Stomach (tissue), 9 donors: ENCODE results near the gene PCLO. TPM values are rescaled to one million over a fixed set of nuclear protein-coding genes. Genes with fewer than 3 reads are reported as not detected.

Source experiments
- DNase-seq, 2 donors: peaks; one replicate each; pipeline versions ENCODE4 v3.0.0 to v3.0.0-alpha.2; 2013 to 2019
- H3K27ac ChIP-seq, 5 donors: fragments of 200-600 bp in 4 of 5; sonication (generic) in 4 of 5; one replicate each; pipeline ENCODE4 v1.5.1; 2013 to 2019; ENCODE audit warnings: mild to moderate bottlenecking in 1 of 5, moderate library complexity in 1 of 5
- H3K27me3 ChIP-seq, 3 donors: fragments of 200-600 bp; sonication (generic); one replicate each; pipeline ENCODE4 v1.5.1; 2017 to 2019; ENCODE audit warnings: mixed run types in 1 of 3
- H3K36me3 ChIP-seq, 4 donors: fragments of 200-600 bp; sonication (generic); 1 replicate in 3 of 4; 2 replicates in 1 of 4; pipeline ENCODE4 v1.5.1; 2016 to 2019
- H3K4me1 ChIP-seq, 4 donors: fragments of 200-600 bp; sonication (generic); one replicate each; pipeline ENCODE4 v1.5.1; 2016 to 2019
- H3K4me3 ChIP-seq, 4 donors: fragments of 200-600 bp; sonication (generic) in 3 of 4; one replicate each; pipeline ENCODE4 v1.5.1; 2016 to 2019; ENCODE audit warnings: mild to moderate bottlenecking in 1 of 4
- H3K9me3 ChIP-seq, 4 donors: fragments of 200-600 bp; sonication (generic); one replicate each; pipeline ENCODE4 v1.5.1; 2016 to 2019
- CTCF ChIP-seq, 7 experiments: fragments of 450-650 bp in 4 of 7; fragments of 200-600 bp in 3 of 7; sonication (generic) in 3 of 7; IDR thresholded peaks; one replicate each; pipeline ENCODE4 v1.5.1; 2016 to 2019; ENCODE audit warnings: antibody characterized with exemption in 7 of 7, control low read depth in 2 of 7, mild to moderate bottlenecking in 1 of 7
- EP300 ChIP-seq: sonication (generic); formaldehyde crosslinking; IDR thresholded peaks from one replicate; pipeline ENCODE4 v1.6.1; 2017; ENCODE audit warnings: antibody characterized with exemption
- POLR2A ChIP-seq, 4 donors: fragments of 450-650 bp; IDR thresholded peaks; one replicate each; pipeline ENCODE4 v1.6.1; 2016; ENCODE audit warnings: antibody characterized with exemption in 4 of 4, control low read depth in 2 of 4, mild to moderate bottlenecking in 1 of 4, moderate library complexity in 1 of 4
- POLR2AphosphoS5 ChIP-seq, 3 donors: sonication (generic); formaldehyde crosslinking; IDR thresholded peaks; one replicate each; pipeline ENCODE4 v1.6.1; 2016; ENCODE audit warnings: antibody characterized with exemption in 3 of 3
- WGBS, 5 donors: extraction: QIAGEN DNeasy Blood & Tissue Kit in 3 of 5; methylation state at CpG; one replicate each; pipeline versions ENCODE4 v1.1.5 to v1.1.7; 2013 to 2018; 5-methylcytosine and 5-hydroxymethylcytosine counted together
- intact Hi-C: fragments of 100-400 bp; cut with DNase I; formaldehyde crosslinking; loops from one replicate; pipeline ENCODE4 v1.15.1; 2023; ENCODE audit warnings: low total_unique reads
- polyA plus RNA-seq, 3 donors: library from polyadenylated mRNA; stranded (reverse); fragments of 200-250 nt; gene quantifications; one replicate each; pipeline ENCODE4 v1.2.3, GENCODE V29; 2013
- total RNA-seq, 5 donors: library from RNA; depleted of rRNA; stranded (reverse); fragments of >200 nt; gene quantifications; one replicate each; pipeline versions ENCODE4 v1.1.0 to v1.2.3, GENCODE V29; 2014 to 2016
- donor health status: healthy with polysubstance abuse.
- donor health status: Bipolar disorder and iron deficiency.
- donor health status: healthy.

PCLO gene
- total and polyA plus RNA-seq, 8 donors, result 0.31 to 8.1 (median 3.9) TPM

- H3K4me1 ChIP-seq, result no peaks in the 10 kb centered on the region
- H3K27ac ChIP-seq, result no peak overlapping the region
- DNase-seq, result no peak
- no peaks in the 10 kb centered on the region for H3K9me3 ChIP-seq
- H3K27me3 ChIP-seq, result no peaks in the 10 kb centered on the region
- H3K4me3 ChIP-seq, result no peak overlapping the region
- intact Hi-C loops, result no loop called here
- TF ChIP-seq POLR2AphosphoS5 (IDR thresholded peaks at IDR 0.05) (no peak), EP300 (no peak), CTCF (IDR thresholded peaks at IDR 0.05) (no peak), POLR2A (IDR thresholded peaks at IDR 0.05) (no peak)
- no peaks in the 10 kb centered on the region for H3K36me3 ChIP-seq
- WGBS, 5 donors, result 21 to 52% (median 35%) methylated on average over 2 of the region's 2 CpGs
Observed at GRCh38 chr7:83077328-83077727, 85.4 kb downstream of the PCLO start.

- H3K27ac ChIP-seq, result no peak overlapping the region
- no peaks in the 10 kb centered on the region for H3K4me1 ChIP-seq
- no peaks in the 10 kb centered on the region for H3K9me3 ChIP-seq
- 66 to 76% (median 70%) methylated on average over 2 of the region's 2 CpGs for WGBS, 5 donors
- no peaks in the 10 kb centered on the region for H3K36me3 ChIP-seq
- intact Hi-C loops, result no loop called here
- no peaks in the 10 kb centered on the region for H3K27me3 ChIP-seq
- TF ChIP-seq EP300 (no peak), POLR2AphosphoS5 (IDR thresholded peaks at IDR 0.05) (no peak), POLR2A (IDR thresholded peaks at IDR 0.05) (no peak), CTCF (IDR thresholded peaks at IDR 0.05) (peak in 1 of 7 experiments; percentile 10)
- DNase-seq, result peak in 1 of 2 donors; percentile 3
- no peak overlapping the region for H3K4me3 ChIP-seq
Observed at GRCh38 chr7:83072576-83073517, 89.8 kb downstream of the PCLO start.

GRCh38 chr7:83065714-83066113, 97.0 kb downstream of the PCLO start:
- no peaks in the 10 kb centered on the region for H3K9me3 ChIP-seq
- intact Hi-C loops, result no loop called here
- no peaks in the 10 kb centered on the region for H3K36me3 ChIP-seq
- H3K4me1 ChIP-seq, result no peaks in the 10 kb centered on the region
- H3K4me3 ChIP-seq, result no peak overlapping the region
- no peak for DNase-seq
- 50 to 70% (median 63%) methylated on average over 3 of the region's 3 CpGs for WGBS, 5 donors
- H3K27ac ChIP-seq, result no peak overlapping the region
- TF ChIP-seq POLR2A (IDR thresholded peaks at IDR 0.05), result no peak
- no peak for TF ChIP-seq EP300
- no peak for TF ChIP-seq CTCF (IDR thresholded peaks at IDR 0.05)
- no peak for TF ChIP-seq POLR2AphosphoS5 (IDR thresholded peaks at IDR 0.05)
- no peaks in the 10 kb centered on the region for H3K27me3 ChIP-seq

- Histone ChIP-seq H3K9me3 (no peaks in the 10 kb centered on the region), H3K4me1 (no peaks in the 10 kb centered on the region), H3K27ac (no peak overlapping the region), H3K27me3 (no peaks in the 10 kb centered on the region), H3K4me3 (no peak overlapping the region), H3K36me3 (no peaks in the 10 kb centered on the region)
- peak in 1 of 2 donors; percentile 15 for DNase-seq
- TF ChIP-seq CTCF (IDR thresholded peaks at IDR 0.05), result no peak
- TF ChIP-seq POLR2AphosphoS5 (IDR thresholded peaks at IDR 0.05), result no peak
- no peak for TF ChIP-seq EP300
- no peak for TF ChIP-seq POLR2A (IDR thresholded peaks at IDR 0.05)
- intact Hi-C loops, result no loop called here
Observed at GRCh38 chr7:83060218-83060617, 102.5 kb downstream of the PCLO start.
